Ovary (tissue), 3 donors: Measurements from ENCODE around the gene ARHGDIA.

Source experiments
- EP300 ChIP-seq: sonication (generic); formaldehyde crosslinking; IDR thresholded peaks from one replicate; pipeline ENCODE4 v1.6.1; 2017; ENCODE audit warnings: antibody characterized with exemption
- TF ChIP-seq, protein P1 (sequence below), 3 donors: fragments of 450-650 bp in 2 of 3; fragments of 200-600 bp in 1 of 3; IDR thresholded peaks; one replicate each; pipeline versions ENCODE4 v1.5.1 to v1.8.0; 2016 to 2022; ENCODE audit warnings: antibody characterized with exemption in 3 of 3, mild to moderate bottlenecking in 1 of 3
- donor health status: DM: no; HTN: no; CAD: no.

DNA sequence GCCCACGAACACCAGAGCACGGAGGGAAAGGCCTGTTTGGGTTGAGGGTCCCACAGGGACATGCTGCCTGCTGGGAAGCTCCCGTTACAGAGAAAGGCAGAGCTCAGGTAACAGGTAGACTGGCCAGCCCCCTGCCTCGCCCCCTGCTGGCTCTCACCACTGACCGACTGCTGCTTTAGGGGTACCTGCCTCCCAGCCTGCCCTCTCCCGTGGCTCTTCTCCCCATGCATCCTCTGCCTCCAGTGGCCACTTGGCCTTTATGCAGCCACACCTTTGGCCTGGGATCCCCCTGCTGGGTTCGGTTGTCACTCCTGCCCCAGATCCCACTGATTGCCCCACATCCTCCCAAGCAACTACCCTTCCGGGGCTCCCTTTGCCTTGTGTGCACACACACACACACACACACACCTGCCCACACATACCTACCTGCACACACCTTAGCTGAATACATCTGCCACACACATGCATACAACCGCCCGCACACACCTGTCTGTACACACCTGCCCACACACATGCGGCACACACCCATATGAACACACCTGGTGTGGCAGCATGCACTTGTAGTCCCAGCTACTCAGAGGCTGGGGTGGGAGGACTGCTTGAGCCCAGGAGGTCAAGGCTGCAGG is 45.2 kb downstream of the ARHGDIA start:
- TF ChIP-seq, protein P1, sequence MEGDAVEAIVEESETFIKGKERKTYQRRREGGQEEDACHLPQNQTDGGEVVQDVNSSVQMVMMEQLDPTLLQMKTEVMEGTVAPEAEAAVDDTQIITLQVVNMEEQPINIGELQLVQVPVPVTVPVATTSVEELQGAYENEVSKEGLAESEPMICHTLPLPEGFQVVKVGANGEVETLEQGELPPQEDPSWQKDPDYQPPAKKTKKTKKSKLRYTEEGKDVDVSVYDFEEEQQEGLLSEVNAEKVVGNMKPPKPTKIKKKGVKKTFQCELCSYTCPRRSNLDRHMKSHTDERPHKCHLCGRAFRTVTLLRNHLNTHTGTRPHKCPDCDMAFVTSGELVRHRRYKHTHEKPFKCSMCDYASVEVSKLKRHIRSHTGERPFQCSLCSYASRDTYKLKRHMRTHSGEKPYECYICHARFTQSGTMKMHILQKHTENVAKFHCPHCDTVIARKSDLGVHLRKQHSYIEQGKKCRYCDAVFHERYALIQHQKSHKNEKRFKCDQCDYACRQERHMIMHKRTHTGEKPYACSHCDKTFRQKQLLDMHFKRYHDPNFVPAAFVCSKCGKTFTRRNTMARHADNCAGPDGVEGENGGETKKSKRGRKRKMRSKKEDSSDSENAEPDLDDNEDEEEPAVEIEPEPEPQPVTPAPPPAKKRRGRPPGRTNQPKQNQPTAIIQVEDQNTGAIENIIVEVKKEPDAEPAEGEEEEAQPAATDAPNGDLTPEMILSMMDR (IDR thresholded peaks at IDR 0.05) = no peak
- TF ChIP-seq EP300 = no peak
